PC-3 (cell line): ENCODE results near the gene CLRN3. TPM values are rescaled to one million over a fixed set of nuclear protein-coding genes. Genes with fewer than 3 reads are reported as not detected.

Experiments
- ATAC-seq: fragments of 200-7000 bp; cut with Tn5 transposase; 2 replicates; pipeline ENCODE4 v1.9.1; 2020; ENCODE audit warnings: mild to moderate bottlenecking, moderate library complexity
- BruUV-seq: library from RNA; stranded (reverse); fragments of 400-500 nt; replicated peaks from 2 replicates; lab custom pipeline; 2021; lab: Mats Ljungman, UMichigan
- CTCF ChIA-PET: fragments of 300-600 bp; sonication (Branson Sonifier 250); formaldehyde crosslinking; loops from one replicate; lab custom pipeline; 2022; ENCODE audit warnings: antibody characterized with exemption; lab: Charles Lee
- POLR2A ChIA-PET: fragments of 300-600 bp; sonication (Branson Sonifier 250); formaldehyde crosslinking; loops from one replicate; lab custom pipeline; 2022; ENCODE audit warnings: antibody characterized with exemption; ENCODE audit not compliant: unreplicated experiment; lab: Charles Lee
- DNase-seq: peaks from one replicate; pipeline ENCODE4 v3.0.0-alpha.2; 2015
- H2AFZ ChIP-seq: fragments of 300-600 bp; sonication (generic); 2 replicates; pipeline ENCODE4 v1.6.0; 2016; ENCODE audit warnings: antibody characterized with exemption, low read length
- H3F3A ChIP-seq: fragments of 300-600 bp; sonication (generic); one replicate; pipeline ENCODE4 v1.6.0; 2017; ENCODE audit warnings: antibody characterized with exemption, low read length, control low read depth, mild to moderate bottlenecking; ENCODE audit not compliant: unreplicated experiment
- H3K27ac ChIP-seq: fragments of 300-600 bp; sonication (generic); 2 replicates; pipeline ENCODE4 v1.5.1; 2016; ENCODE audit warnings: mild to moderate bottlenecking, low read length
- H3K27me3 ChIP-seq: fragments of 300-600 bp; sonication (generic); 2 replicates; pipeline ENCODE4 v1.6.1; 2016; ENCODE audit warnings: low read length, mixed read lengths
- H3K36me3 ChIP-seq: fragments of 300-600 bp; sonication (generic); 2 replicates; pipeline ENCODE4 v1.6.1; 2016; ENCODE audit warnings: low read depth, mixed run types, low read length, mixed read lengths
- H3K4me1 ChIP-seq: fragments of 300-600 bp; sonication (generic); 2 replicates; pipeline ENCODE4 v1.5.1; 2016; ENCODE audit warnings: low read length; ENCODE audit not compliant: insufficient read depth
- H3K4me2 ChIP-seq: fragments of 300-600 bp; sonication (generic); 2 replicates; pipeline ENCODE4 v1.6.0; 2016; ENCODE audit warnings: low read length
- H3K4me3 ChIP-seq: fragments of 300-600 bp; sonication (generic); 2 replicates; pipeline ENCODE4 v1.5.1; 2016; ENCODE audit warnings: mild to moderate bottlenecking, low read length, mixed read lengths
- H3K79me2 ChIP-seq: fragments of 300-600 bp; sonication (generic); 2 replicates; pipeline ENCODE4 v1.6.1; 2017; ENCODE audit warnings: low read length, mixed read lengths
- H3K9ac ChIP-seq: fragments of 300-600 bp; sonication (generic); 2 replicates; pipeline ENCODE4 v1.6.0; 2016; ENCODE audit warnings: mild to moderate bottlenecking, low read length
- H3K9me2 ChIP-seq: fragments of 300-600 bp; sonication (generic); replicated peaks from 2 replicates; pipeline ENCODE4 v1.6.1; 2016; ENCODE audit warnings: mixed run types, low read length, mixed read lengths
- H3K9me3 ChIP-seq: fragments of 300-600 bp; sonication (generic); 2 replicates; pipeline ENCODE4 v1.6.1; 2016; ENCODE audit warnings: low read length, mixed read lengths
- H4K20me1 ChIP-seq: fragments of 300-600 bp; sonication (generic); 2 replicates; pipeline ENCODE4 v1.6.1; 2016; ENCODE audit warnings: low read length, mixed read lengths
- EZH2 ChIP-seq: fragments of 300-600 bp; sonication (generic); IDR thresholded peaks from one replicate; pipeline ENCODE4 v1.6.1; 2017; ENCODE audit warnings: antibody characterized with exemption, mild to moderate bottlenecking, low read length; ENCODE audit not compliant: unreplicated experiment
- EZH2phosphoT487 ChIP-seq: fragments of 300-600 bp; sonication (generic); IDR thresholded peaks from 2 replicates; pipeline ENCODE4 v1.6.1; 2018; ENCODE audit warnings: mild to moderate bottlenecking, antibody characterized with exemption, low read length, borderline replicate concordance
- intact Hi-C: fragments of 100-400 bp; cut with micrococcal nuclease; formaldehyde crosslinking; loops from 2 replicates; pipeline ENCODE4 v1.9.0; 2023
- total RNA-seq: library from RNA; depleted of rRNA; stranded (reverse); fragments of >200 nt; gene quantifications from 2 replicates; pipeline ENCODE4 v1.2.3, GENCODE V29; 2014
- TF ChIP-seq, protein P1 (sequence below): fragments of 300-600 bp; sonication (generic); conservative IDR thresholded peaks from 2 replicates; pipeline ENCODE4 v1.5.1; 2017; ENCODE audit warnings: antibody characterized with exemption, low read depth, mild to moderate bottlenecking, low read length

Gene CLRN3
- total RNA-seq, 1 experiment from 2014 or later: not detected

DNA sequence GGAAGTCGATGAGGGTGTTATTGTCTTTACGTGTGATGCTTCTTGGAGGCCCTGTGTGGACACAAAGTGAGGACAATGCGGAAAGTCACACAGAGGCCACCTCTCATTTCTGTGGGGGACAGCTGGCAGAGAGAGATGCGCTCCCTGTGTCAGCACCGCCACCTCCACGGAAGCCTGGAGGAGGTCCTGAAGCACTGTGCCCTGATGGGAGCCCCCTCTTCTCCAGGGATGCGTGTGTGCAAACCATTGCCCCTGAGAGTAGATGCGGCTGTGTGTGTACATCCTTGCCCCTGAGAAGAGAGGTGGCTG is 16.2 kb upstream of the CLRN3 start:
- ATAC-seq: no peak
- Histone ChIP-seq H3K4me3 (no peak overlapping the region), H3K9me2 (no peaks in the 10 kb centered on the region), H3K27me3 (no peaks in the 10 kb centered on the region), H3K4me1 (peaks cover 25% of the 10 kb centered on the region), H3K4me2 (0 out of 2 replicates have a peak overlapping the region, but pooled peaks have one; percentile 78), H3K9ac (no peak overlapping the region), H3K79me2 (no peaks in the 10 kb centered on the region), H3K27ac (peak overlapping the region; percentile 56), H3K9me3 (no peaks in the 10 kb centered on the region), H3K36me3 (no peaks in the 10 kb centered on the region), H3F3A (no peaks in the 10 kb centered on the region), H2AFZ (no peak overlapping the region), H4K20me1 (no peaks in the 10 kb centered on the region)
- no peak for DNase-seq
- ChIA-PET POLR2A (no interaction called here), CTCF (no interaction called here)
- TF ChIP-seq EZH2phosphoT487: no peak
- TF ChIP-seq, protein P1, sequence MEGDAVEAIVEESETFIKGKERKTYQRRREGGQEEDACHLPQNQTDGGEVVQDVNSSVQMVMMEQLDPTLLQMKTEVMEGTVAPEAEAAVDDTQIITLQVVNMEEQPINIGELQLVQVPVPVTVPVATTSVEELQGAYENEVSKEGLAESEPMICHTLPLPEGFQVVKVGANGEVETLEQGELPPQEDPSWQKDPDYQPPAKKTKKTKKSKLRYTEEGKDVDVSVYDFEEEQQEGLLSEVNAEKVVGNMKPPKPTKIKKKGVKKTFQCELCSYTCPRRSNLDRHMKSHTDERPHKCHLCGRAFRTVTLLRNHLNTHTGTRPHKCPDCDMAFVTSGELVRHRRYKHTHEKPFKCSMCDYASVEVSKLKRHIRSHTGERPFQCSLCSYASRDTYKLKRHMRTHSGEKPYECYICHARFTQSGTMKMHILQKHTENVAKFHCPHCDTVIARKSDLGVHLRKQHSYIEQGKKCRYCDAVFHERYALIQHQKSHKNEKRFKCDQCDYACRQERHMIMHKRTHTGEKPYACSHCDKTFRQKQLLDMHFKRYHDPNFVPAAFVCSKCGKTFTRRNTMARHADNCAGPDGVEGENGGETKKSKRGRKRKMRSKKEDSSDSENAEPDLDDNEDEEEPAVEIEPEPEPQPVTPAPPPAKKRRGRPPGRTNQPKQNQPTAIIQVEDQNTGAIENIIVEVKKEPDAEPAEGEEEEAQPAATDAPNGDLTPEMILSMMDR: no peak
- TF ChIP-seq EZH2: no peak
- no TSS peak for BruUV-seq
- intact Hi-C loops: no loop called here

DNA sequence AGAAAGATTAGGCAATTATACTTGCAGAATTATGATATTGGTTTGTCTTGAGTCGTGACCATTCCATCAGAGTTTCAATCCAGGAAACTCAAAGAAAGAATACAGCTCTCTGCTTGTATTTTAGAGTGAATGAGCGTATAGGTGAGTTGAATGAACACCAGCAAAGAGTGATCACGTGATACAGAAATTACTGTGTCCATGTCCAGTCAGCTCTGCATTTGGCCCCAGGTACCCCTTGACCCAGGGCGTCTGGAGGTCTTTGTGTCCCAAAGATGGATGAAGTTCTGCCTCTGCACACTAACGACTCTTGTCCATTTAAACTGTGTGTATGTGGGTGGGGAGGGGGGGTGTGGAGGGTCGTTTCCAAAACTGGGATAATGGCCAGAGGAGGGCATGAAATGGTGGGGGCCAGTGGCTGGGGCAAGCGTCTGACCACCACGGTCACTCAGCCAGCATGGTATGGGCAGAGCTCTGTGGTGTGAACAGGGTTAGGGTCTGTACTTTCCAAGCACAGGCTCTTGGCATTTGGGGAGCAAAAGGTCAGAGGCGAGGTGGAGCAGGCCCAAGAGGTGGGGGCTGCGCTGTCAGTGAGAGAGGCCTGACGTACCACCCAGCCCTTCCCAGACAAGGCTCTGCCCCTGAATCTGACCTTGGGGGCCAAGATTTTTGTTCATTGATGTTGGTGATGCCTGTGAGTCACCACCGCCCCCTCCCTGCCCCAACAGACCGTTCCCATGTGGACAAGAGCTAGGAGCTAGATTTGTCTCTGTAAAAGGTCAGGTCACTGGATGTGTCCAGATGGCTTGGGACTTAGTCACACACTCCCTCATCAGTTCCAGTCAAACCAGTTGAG is 15.6 kb upstream of the CLRN3 start:
- H3K4me2 ChIP-seq: peak overlapping the region; percentile 78
- CTCF ChIA-PET: no interaction called here
- H3K9ac ChIP-seq: peak overlapping the region; percentile 61
- no peaks in the 10 kb centered on the region for H3K9me2 ChIP-seq
- no peaks in the 10 kb centered on the region for H3F3A ChIP-seq
- H3K9me3 ChIP-seq: no peaks in the 10 kb centered on the region
- TF ChIP-seq EZH2 (no peak), EZH2phosphoT487 (no peak)
- TF ChIP-seq, protein P1: no peak
- H3K36me3 ChIP-seq: no peaks in the 10 kb centered on the region
- peak overlapping the region; percentile 64; the same call in 1 of the 2 replicates for H2AFZ ChIP-seq
- H3K27ac ChIP-seq: peak overlapping the region; percentile 64
- no peaks in the 10 kb centered on the region for H3K79me2 ChIP-seq
- POLR2A ChIA-PET: no interaction called here
- ATAC-seq: peak; percentile 17; the same call in 1 of the 2 replicates
- intact Hi-C loops: no loop called here
- peak; percentile 82 for DNase-seq
- H3K4me1 ChIP-seq: peaks cover 25% of the 10 kb centered on the region
- no peaks in the 10 kb centered on the region for H4K20me1 ChIP-seq
- no peaks in the 10 kb centered on the region for H3K27me3 ChIP-seq
- peak overlapping the region; percentile 66 for H3K4me3 ChIP-seq
- BruUV-seq: no TSS peak
